Activated CD8-positive, alpha-beta memory T cell treated with anti-CD3 and anti-CD28 coated beads for 36 hours (primary cell): ENCODE measurements around the gene NUDCD2. TPM values are rescaled to one million over a fixed set of nuclear protein-coding genes. Genes with fewer than 3 reads are reported as not detected.
"Not testable (repeated sequence)": the region's sequence is repeated elsewhere in the genome, so short reads cannot be mapped to it uniquely, and the experiment has no call there.

Source experiments
- CTCF ChIA-PET: fragments of 350-600 bp; sonication (Branson Sonifier 250); formaldehyde crosslinking; loops from one replicate; lab custom pipeline; 2021; ENCODE audit warnings: antibody characterized with exemption; lab: Charles Lee
- POLR2A ChIA-PET: fragments of 350-600 bp; sonication (Branson Sonifier 250); formaldehyde crosslinking; loops from one replicate; lab custom pipeline; 2021; ENCODE audit warnings: antibody characterized with exemption; lab: Charles Lee
- total RNA-seq, 2 experiments: library from RNA; stranded (reverse); gene quantifications; one replicate each; pipeline ENCODE4 v1.2.3, GENCODE V29; 2021

The NUDCD2 gene
- total RNA-seq, 2 experiments from 2014 or later = 39.9 to 43.6 TPM

DNA sequence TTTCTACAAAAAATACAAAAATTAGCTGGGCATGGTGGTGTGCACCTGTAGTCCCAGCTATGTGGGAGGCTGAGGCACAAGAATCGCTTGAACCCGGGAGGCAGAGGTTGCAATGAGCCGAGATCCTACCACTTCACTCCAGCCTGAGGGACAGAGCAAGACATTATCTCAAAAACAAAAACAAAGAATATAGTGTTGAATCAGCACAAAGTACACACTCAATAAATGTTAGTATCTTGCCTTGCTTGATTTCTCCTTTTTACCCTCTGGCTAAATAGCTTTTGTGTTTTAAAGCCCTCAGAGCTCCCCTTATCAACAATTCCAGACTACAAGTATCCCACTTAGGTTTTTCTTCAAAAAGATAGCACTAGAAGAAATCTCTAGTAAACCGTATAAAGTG lies 60.0 kb downstream of the NUDCD2 start:
- POLR2A ChIA-PET = no interaction called here
- CTCF ChIA-PET = interaction anchor here (1.0 kb wide), 1 partner anchor 10 kb away, joined by 4 read pairs; no protein-coding TSS in a partner anchor

DNA sequence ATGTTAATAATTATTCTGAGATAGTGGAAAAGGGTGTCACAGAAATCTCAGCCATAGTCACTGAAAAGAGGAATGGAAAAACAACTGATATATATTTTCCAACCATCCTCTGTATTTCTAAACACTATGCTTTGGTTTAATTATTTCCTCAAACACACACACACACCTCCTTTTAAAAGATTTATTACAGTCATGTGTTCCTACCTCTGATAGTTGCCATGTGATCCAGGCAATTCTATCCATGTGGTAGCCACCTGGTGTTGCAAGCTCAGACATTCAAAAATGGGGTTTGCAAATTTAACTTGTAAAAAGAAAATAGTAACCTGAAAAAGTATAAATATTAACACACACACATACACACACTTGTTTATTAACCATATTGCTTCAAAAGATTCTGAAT lies 62.5 kb downstream of the NUDCD2 start:
- CTCF ChIA-PET = no interaction called here
- POLR2A ChIA-PET = no interaction called here

DNA sequence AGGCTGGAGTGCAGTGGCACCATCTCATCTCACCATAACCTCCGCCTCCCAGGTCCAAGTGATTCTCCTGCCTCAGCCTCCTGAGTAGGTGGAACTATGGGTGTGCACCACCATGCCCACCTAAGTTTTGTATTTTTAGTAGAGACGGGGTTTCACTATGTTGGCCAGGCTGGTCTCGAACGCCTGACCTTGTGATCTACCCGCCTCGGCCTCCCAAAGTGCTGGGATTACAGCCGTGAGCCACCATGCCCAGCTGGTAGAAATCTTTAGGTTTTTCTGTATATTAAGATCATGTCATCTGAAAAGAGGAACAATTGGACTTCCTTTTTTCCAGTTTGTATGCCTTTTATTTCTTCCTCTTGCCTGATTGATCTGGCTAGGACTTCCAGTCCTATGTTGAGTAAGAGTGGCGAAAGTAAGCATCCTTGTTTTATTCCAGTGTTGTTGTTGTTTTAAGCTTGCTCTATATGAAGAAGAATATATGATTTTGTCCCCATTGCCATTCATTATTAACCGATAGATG lies 63.0 kb downstream of the NUDCD2 start:
- CTCF ChIA-PET, POLR2A ChIA-PET: not testable (repeated sequence)

Other genes with a start within 250 kb of the NUDCD2 start
- 10 to 100 TPM; 71.3 to 74.4 TPM for gene CCNG1, start 22.5 kb downstream of the NUDCD2 start, total RNA-seq
- gene HMMR, start 530 bp upstream of the NUDCD2 start, total RNA-seq = 10 to 100 TPM; 55.4 to 58.0 TPM
- 10 to 100 TPM; 85.6 to 86.5 TPM for gene MAT2B, start 45.5 kb upstream of the NUDCD2 start, total RNA-seq